Measurements from ENCODE around the gene FHAD1.

DNA sequence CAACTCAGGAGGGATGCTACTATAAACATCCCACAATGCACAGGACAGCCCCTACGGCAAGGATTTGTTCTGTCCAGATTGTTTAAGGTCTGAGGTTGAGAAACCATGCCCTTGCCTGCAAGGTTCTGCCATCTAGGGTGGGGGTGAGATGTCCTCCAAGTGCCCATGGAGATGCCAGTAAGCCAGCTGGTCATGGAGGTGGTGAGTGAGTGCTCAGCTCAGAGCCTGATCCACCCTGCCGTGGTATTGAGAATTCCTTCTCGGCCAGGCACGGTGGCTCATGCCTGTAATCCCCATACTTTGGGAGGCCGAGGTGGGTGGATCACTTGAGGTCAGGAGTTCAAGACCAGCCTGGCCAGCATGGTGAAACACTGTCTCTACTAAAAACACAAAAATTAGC lies 178.0 kb downstream of the FHAD1 start:
- TF ChIP-seq, protein P1, sequence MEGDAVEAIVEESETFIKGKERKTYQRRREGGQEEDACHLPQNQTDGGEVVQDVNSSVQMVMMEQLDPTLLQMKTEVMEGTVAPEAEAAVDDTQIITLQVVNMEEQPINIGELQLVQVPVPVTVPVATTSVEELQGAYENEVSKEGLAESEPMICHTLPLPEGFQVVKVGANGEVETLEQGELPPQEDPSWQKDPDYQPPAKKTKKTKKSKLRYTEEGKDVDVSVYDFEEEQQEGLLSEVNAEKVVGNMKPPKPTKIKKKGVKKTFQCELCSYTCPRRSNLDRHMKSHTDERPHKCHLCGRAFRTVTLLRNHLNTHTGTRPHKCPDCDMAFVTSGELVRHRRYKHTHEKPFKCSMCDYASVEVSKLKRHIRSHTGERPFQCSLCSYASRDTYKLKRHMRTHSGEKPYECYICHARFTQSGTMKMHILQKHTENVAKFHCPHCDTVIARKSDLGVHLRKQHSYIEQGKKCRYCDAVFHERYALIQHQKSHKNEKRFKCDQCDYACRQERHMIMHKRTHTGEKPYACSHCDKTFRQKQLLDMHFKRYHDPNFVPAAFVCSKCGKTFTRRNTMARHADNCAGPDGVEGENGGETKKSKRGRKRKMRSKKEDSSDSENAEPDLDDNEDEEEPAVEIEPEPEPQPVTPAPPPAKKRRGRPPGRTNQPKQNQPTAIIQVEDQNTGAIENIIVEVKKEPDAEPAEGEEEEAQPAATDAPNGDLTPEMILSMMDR (IDR thresholded peaks at IDR 0.05 in 2 of 3, conservative IDR thresholded peaks at IDR 0.05 in 1 of 3; ENCODE audit: borderline replicate concordance in 1 of 3, insufficient read depth in 1 of 3, low read depth in 2 of 3, low read length in 2 of 3): no peak
- TF ChIP-seq POLR2A (IDR thresholded peaks at IDR 0.05; ENCODE audit: borderline replicate concordance, extremely low read depth, insufficient read depth, insufficient read length) (no peak), EGR1 (IDR thresholded peaks at IDR 0.05; ENCODE audit: low read depth) (no peak), EZH2phosphoT487 (IDR thresholded peaks at IDR 0.05; ENCODE audit: borderline replicate concordance) (no peak), CEBPB (IDR thresholded peaks at IDR 0.05; ENCODE audit: low read depth) (no peak)

Data from HCT116 (cell line).